Endothelial cell of umbilical vein (primary cell): ENCODE results near the gene VAC14. TPM values are rescaled to one million over a fixed set of nuclear protein-coding genes. Genes with fewer than 3 reads are reported as not detected.

Source experiments
- BruUV-seq: library from RNA; stranded (reverse); fragments of 400-500 nt; replicated peaks from 2 replicates; lab custom pipeline; 2021; lab: Mats Ljungman, UMichigan
- CTCF ChIA-PET: fragments of 300-600, 350-600 bp; sonication (Branson Sonifier 250); formaldehyde crosslinking; loops from one replicate; lab custom pipeline; 2021; ENCODE audit warnings: antibody characterized with exemption, inconsistent platforms; lab: Charles Lee
- POLR2A ChIA-PET: fragments of 300-600, 350-600 bp; sonication (Branson Sonifier 250); formaldehyde crosslinking; loops from one replicate; lab custom pipeline; 2021; ENCODE audit warnings: antibody characterized with exemption, inconsistent platforms; lab: Charles Lee
- DNase-seq: peaks from one replicate; pipeline ENCODE4 v3.0.0-alpha.2; 2011; ENCODE audit warnings: low read depth, low spot score
- FAIRE-seq: peaks from 2 replicates; lab custom pipeline; 2011; peaks lifted over from hg19 to GRCh38; lab: Jason Lieb, UNC
- H2AFZ ChIP-seq: 2 replicates; pipeline ENCODE4 v1.6.0; 2012; ENCODE audit warnings: low read depth, low read length, control low read depth, inconsistent platforms
- H3K27ac ChIP-seq: 2 replicates; pipeline ENCODE4 v1.5.1; 2011; ENCODE audit warnings: low read depth, mild to moderate bottlenecking, control low read depth, low read length, moderate library complexity; ENCODE audit not compliant: insufficient read depth
- H3K27me3 ChIP-seq, 2 experiments: 2 replicates each; pipeline versions ENCODE4 v1.6.0 to v1.6.1; 2011; ENCODE audit warnings: low read length in 2 of 2, mixed read lengths in 1 of 2; ENCODE audit not compliant: control insufficient read depth in 2 of 2, insufficient read depth in 2 of 2
- H3K36me3 ChIP-seq, 2 experiments: 2 replicates in 1 of 2; 3 replicates in 1 of 2; pipeline ENCODE4 v1.5.1; 2011; ENCODE audit warnings: low read length in 2 of 2, mild to moderate bottlenecking in 1 of 2, moderate library complexity in 1 of 2; ENCODE audit not compliant: control insufficient read depth in 2 of 2, insufficient read depth in 2 of 2; ENCODE audit errors: extremely low read depth in 1 of 2
- H3K4me1 ChIP-seq: 3 replicates; pipeline ENCODE4 v1.5.1; 2011; ENCODE audit warnings: mild to moderate bottlenecking, low read length; ENCODE audit not compliant: control insufficient read depth, insufficient read depth; ENCODE audit errors: extremely low read depth
- H3K4me2 ChIP-seq: 2 replicates; pipeline ENCODE4 v1.6.1; 2011; ENCODE audit warnings: low read length, control low read depth, mixed read lengths; ENCODE audit not compliant: insufficient read depth
- H3K4me3 ChIP-seq, 3 experiments: fragments of 200-600 bp in 1 of 3; sonication (generic), shearing (Covaris generic) in 1 of 3; replicated peaks in 1 of 3; 2 replicates each; pipeline ENCODE4 v1.5.1; 2011 to 2016; ENCODE audit warnings: control low read depth in 3 of 3, low read length in 3 of 3, mild to moderate bottlenecking in 2 of 3, inconsistent platforms in 1 of 3, low read depth in 1 of 3, moderate library complexity in 1 of 3; ENCODE audit not compliant: insufficient read depth in 1 of 3
- H3K79me2 ChIP-seq: 2 replicates; pipeline ENCODE4 v1.6.0; 2012; ENCODE audit warnings: low read length, inconsistent platforms; ENCODE audit not compliant: control insufficient read depth, insufficient read depth
- H3K9ac ChIP-seq: replicated peaks from 2 replicates; pipeline ENCODE3; 2011; ENCODE audit warnings: low read length, control low read depth; ENCODE audit not compliant: insufficient read depth; ENCODE audit errors: extremely low read depth
- H3K9me1 ChIP-seq: replicated peaks from 3 replicates; pipeline ENCODE4 v1.6.0; 2011; ENCODE audit warnings: mild to moderate bottlenecking, low read length; ENCODE audit not compliant: control insufficient read depth, insufficient read depth; ENCODE audit errors: extremely low read depth
- H3K9me3 ChIP-seq: replicated peaks from 2 replicates; pipeline ENCODE4 v1.5.1; 2012; ENCODE audit warnings: low read length, inconsistent platforms; ENCODE audit not compliant: control insufficient read depth, insufficient read depth
- H4K20me1 ChIP-seq: replicated peaks from 2 replicates; pipeline ENCODE3; 2011; ENCODE audit warnings: mild to moderate bottlenecking, low read length; ENCODE audit not compliant: control insufficient read depth, insufficient read depth; ENCODE audit errors: extremely low read depth
- CTCF ChIP-seq, 2 donors: IDR thresholded peaks; 1 replicate in 1 of 2; 2 replicates in 1 of 2; pipeline ENCODE4 v1.5.1; 2011; ENCODE audit warnings: low read length in 2 of 2, mild to moderate bottlenecking in 2 of 2, moderate library complexity in 2 of 2, control low read depth in 1 of 2, inconsistent platforms in 1 of 2, low read depth in 1 of 2; ENCODE audit not compliant: insufficient read depth in 1 of 2; ENCODE audit errors: extremely low read depth in 1 of 2
- EZH2 ChIP-seq: IDR thresholded peaks from 2 replicates; pipeline ENCODE4 v1.6.1; 2012; ENCODE audit warnings: borderline replicate concordance, low read depth, mild to moderate bottlenecking, moderate library complexity, low read length, inconsistent platforms; ENCODE audit not compliant: severe bottlenecking
- FOS ChIP-seq: IDR thresholded peaks from 2 replicates; pipeline ENCODE4 v1.6.1; 2011; ENCODE audit warnings: mild to moderate bottlenecking, low read length, moderate library complexity, borderline replicate concordance; ENCODE audit not compliant: insufficient read depth
- GATA2 ChIP-seq: IDR thresholded peaks from 2 replicates; pipeline ENCODE4 v1.7.0; 2011; ENCODE audit warnings: low read depth, mild to moderate bottlenecking, moderate library complexity, mixed read lengths, low read length; ENCODE audit not compliant: insufficient read length, insufficient read depth
- JUN ChIP-seq: IDR thresholded peaks from 2 replicates; pipeline ENCODE4 v1.6.1; 2011; ENCODE audit warnings: borderline replicate concordance, low read depth; ENCODE audit not compliant: insufficient read length, insufficient read depth
- MAX ChIP-seq: IDR thresholded peaks from 2 replicates; pipeline ENCODE4 v1.6.1; 2011; ENCODE audit not compliant: insufficient read depth, insufficient read length
- MYC ChIP-seq: IDR thresholded peaks from one replicate; pipeline ENCODE4 v1.6.1; 2011; ENCODE audit warnings: mild to moderate bottlenecking, low read depth, low read length
- POLR2A ChIP-seq: IDR thresholded peaks from 2 replicates; pipeline ENCODE4 v1.6.1; 2012; ENCODE audit warnings: low read depth, mild to moderate bottlenecking, control low read depth, low read length
- POLR2AphosphoS5 ChIP-seq: IDR thresholded peaks from 2 replicates; pipeline ENCODE4 v1.6.1; 2012; ENCODE audit warnings: low read depth, mild to moderate bottlenecking, control low read depth, low read length, moderate library complexity; ENCODE audit not compliant: insufficient read depth
- dilution Hi-C: fragments of 300-500 bp; cut with MboI; formaldehyde crosslinking; loops from one replicate; pipeline ENCODE4 v1.15.0; 2019; ENCODE audit warnings: low sequenced_read_pairs; ENCODE audit not compliant: extremely low pct_ligation_motif_present
- intact Hi-C: fragments of 100-400 bp; cut with micrococcal nuclease; formaldehyde crosslinking; loops from one replicate; pipeline ENCODE4 v1.10.0; 2022
- polyA plus RNA-seq, 4 experiments: library from polyadenylated mRNA; depleted of rRNA in 3 of 4; stranded (reverse) in 3 of 4; unstranded in 1 of 4; fragments of >200 nt; gene quantifications; 2 replicates each; pipeline versions ENCODE4 v1.2.1 to v1.2.3, GENCODE V29; 2011 to 2012; ENCODE audit warnings: missing spikeins in 1 of 4
- total RNA-seq: library from RNA; stranded (reverse); gene quantifications from 2 replicates; pipeline ENCODE4 v1.2.3, GENCODE V29; 2021

VAC14 gene
- total and polyA plus RNA-seq, 2 donors (not counting 3 experiments of a cell fraction or from before 2014, with no cell fraction given): 37.6 to 57.9 TPM

GRCh38 chr16:70720425-70721201, 80.3 kb downstream of the VAC14 start:
- DNase-seq (no peak), FAIRE-seq (no peak)
- dilution Hi-C loops: no loop called here
- H3K36me3 ChIP-seq: no peaks in the 10 kb centered on the region
- intact Hi-C loops: no loop called here
- no peak overlapping the region for H3K4me2 ChIP-seq
- H3K9me3 ChIP-seq: no peaks in the 10 kb centered on the region
- H3K27ac ChIP-seq: no peak overlapping the region
- H3K9me1 ChIP-seq: no peaks in the 10 kb centered on the region
- no peak overlapping the region for H3K9ac ChIP-seq
- H3K27me3 ChIP-seq: no peaks in the 10 kb centered on the region
- no peak overlapping the region for H3K4me3 ChIP-seq
- no peaks in the 10 kb centered on the region for H3K4me1 ChIP-seq
- H4K20me1 ChIP-seq: no peaks in the 10 kb centered on the region
- no peak overlapping the region for H2AFZ ChIP-seq
- no peak for TF ChIP-seq MYC
- TF ChIP-seq POLR2A: no peak
- TF ChIP-seq FOS: no peak
- no peak for TF ChIP-seq EZH2
- no peak for TF ChIP-seq POLR2AphosphoS5
- TF ChIP-seq JUN: no peak
- no peak for TF ChIP-seq CTCF (IDR thresholded peaks at IDR 0.05; ENCODE audit: extremely low read depth in 1 of 2, insufficient read depth in 1 of 2, low read depth in 1 of 2, low read length in 2 of 2)
- no peak for TF ChIP-seq MAX
- no peak for TF ChIP-seq GATA2
- POLR2A ChIA-PET: no interaction called here
- CTCF ChIA-PET: interaction anchor here (0.9 kb wide), 2 partner anchors 38 to 51 kb away, joined by 3 read pairs; no protein-coding TSS in a partner anchor
- H3K79me2 ChIP-seq: no peaks in the 10 kb centered on the region
- no TSS peak for BruUV-seq
